Measurements from ENCODE around the gene ELOVL6.

- TF ChIP-seq CTCF (IDR thresholded peaks at IDR 0.05) (no peak), POLR2A (IDR thresholded peaks at IDR 0.05) (no peak)
Observed at GRCh38 chr4:110135523-110135922, 62.9 kb downstream of the ELOVL6 start.
